Prostate gland (tissue), 2 donors: ENCODE data around the gene SCYL1.

ENCODE experiments used
- POLR2A ChIP-seq: fragments of 450-650 bp; IDR thresholded peaks from one replicate; pipeline ENCODE4 v1.6.1; 2016; ENCODE audit warnings: antibody characterized with exemption, mild to moderate bottlenecking
- POLR2AphosphoS5 ChIP-seq: sonication (generic); formaldehyde crosslinking; IDR thresholded peaks from one replicate; pipeline ENCODE4 v1.6.1; 2017; ENCODE audit warnings: antibody characterized with exemption
- TF ChIP-seq, protein P1 (sequence below), 4 experiments: fragments of 200-600 bp in 2 of 4; fragments of 450-650 bp in 2 of 4; sonication (generic) in 2 of 4; IDR thresholded peaks; 1 replicate in 3 of 4; 2 replicates in 1 of 4; pipeline ENCODE4 v1.5.1; 2016 to 2019; ENCODE audit warnings: antibody characterized with exemption in 4 of 4, mild to moderate bottlenecking in 2 of 4, moderate library complexity in 2 of 4

DNA sequence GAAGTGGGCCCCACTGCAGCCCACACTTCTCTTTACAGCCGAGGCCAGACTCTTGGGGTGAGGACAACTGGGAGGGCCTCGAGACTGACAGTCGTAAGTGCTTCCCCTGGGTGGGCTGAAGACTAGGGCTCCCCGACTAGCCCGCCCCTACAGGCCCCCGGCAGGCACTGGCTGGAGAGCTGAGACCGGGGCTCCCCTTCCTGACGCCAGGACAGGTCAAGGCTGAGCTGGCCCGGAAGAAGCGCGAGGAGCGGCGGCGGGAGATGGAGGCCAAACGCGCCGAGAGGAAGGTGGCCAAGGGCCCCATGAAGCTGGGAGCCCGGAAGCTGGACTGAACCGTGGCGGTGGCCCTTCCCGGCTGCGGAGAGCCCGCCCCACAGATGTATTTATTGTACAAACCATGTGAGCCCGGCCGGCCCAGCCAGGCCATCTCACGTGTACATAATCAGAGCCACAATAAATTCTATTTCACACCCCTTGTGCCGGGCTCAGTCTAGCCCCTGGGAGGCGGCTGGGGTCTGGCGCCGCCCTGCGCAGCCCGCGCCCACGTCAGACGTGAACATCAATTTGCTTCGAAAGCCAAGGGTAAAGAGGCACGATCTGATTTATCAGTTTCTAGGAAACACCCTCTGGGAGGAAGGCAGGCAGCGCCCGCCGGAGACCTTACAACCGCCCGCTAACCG is 13.5 kb downstream of the SCYL1 start:
- TF ChIP-seq, protein P1, sequence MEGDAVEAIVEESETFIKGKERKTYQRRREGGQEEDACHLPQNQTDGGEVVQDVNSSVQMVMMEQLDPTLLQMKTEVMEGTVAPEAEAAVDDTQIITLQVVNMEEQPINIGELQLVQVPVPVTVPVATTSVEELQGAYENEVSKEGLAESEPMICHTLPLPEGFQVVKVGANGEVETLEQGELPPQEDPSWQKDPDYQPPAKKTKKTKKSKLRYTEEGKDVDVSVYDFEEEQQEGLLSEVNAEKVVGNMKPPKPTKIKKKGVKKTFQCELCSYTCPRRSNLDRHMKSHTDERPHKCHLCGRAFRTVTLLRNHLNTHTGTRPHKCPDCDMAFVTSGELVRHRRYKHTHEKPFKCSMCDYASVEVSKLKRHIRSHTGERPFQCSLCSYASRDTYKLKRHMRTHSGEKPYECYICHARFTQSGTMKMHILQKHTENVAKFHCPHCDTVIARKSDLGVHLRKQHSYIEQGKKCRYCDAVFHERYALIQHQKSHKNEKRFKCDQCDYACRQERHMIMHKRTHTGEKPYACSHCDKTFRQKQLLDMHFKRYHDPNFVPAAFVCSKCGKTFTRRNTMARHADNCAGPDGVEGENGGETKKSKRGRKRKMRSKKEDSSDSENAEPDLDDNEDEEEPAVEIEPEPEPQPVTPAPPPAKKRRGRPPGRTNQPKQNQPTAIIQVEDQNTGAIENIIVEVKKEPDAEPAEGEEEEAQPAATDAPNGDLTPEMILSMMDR (IDR thresholded peaks at IDR 0.05) = no peak
- TF ChIP-seq POLR2AphosphoS5 (no peak), POLR2A (no peak)
